ENCODE data around the gene EPHB3.

EPHB3 gene

GRCh38 chr3:184582646-184583577 lies 21.3 kb downstream of the EPHB3 start:
- no peak for DNase-seq

DNA sequence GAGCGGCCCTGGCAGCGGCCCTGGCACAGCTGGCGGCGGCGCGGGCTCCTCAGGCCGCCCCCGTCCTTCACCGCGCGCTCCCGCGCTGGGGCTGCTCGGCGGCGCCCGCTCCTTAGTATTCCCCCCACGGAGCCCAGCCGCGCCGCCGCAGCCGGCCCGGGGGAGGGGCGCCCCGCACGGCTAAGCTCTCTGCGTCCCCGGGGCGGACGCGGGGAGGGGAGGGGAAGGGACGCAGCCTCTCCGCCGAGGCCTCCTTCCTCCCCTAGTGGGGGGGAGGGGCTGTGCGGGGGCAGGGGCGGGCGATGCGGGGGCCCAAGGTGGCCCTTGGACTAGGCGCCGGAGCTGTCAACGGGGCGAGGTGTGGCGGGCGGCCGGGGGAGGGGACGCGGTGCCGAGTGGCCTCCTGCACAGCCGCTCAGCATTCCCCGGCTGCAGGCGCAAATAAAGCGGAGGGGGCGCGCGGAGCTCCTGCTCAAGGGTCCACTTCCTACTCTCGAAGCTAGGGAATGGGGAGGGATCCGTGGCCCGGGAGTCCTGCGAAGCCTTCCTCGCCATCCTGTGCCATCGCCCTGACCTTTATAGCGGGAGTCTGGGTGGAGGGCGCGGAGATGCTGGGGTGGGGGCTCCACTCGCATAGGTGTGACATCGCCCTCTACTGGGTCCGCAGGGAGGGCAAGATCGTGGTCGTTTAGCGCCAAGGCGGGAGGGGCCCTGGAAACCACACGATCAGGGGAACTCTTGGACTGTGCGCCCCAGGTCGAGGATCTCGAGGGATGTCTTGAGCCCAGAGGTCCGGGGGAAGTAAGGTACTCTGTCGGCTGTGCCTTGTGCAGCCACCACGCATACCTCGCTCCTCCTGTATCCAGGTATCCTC lies 22.2 kb downstream of the EPHB3 start:
- no peak for DNase-seq

- DNase-seq = no peak
Observed at GRCh38 chr3:184584464-184584891, 22.9 kb downstream of the EPHB3 start.

DNA sequence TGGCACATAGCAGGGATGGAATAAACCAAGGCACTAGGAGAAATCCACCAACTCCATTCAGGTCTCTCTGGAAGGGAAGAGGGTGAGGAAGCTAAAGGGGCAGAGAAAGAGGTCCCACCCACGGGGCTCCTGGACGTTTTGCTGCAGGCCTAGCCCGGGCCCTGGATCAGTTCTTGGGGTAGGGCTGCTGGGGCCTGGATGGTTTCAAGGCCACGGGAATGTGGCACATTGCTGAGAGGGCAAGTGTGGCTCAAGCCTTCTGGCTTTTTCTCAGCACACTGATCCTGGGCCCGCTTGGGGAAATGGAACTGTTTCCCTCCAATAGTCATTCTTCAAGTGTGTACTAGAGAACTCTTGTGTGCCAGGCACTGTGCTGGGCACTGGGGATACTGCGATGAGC lies 24.0 kb downstream of the EPHB3 start:
- no peak for DNase-seq

DNA sequence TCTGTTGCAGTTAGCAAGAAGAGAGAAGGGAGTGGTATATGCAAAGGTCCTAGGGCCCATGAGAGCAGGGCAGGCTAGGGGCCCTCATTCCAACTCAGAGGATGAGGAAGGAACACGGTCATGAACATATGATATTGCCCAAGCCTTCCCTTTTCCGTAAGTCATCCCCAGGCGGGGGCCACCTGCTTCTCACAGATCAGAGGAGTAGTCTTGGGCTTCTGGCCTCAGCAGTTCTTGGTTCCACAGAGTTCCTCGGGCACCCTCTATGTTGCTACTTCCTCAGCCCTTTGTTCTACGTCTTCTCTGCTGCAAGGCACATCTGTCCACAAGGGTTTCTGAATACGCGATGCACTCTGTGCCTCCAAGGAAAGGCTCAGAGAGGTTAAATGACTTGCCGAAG lies 25.3 kb downstream of the EPHB3 start:
- DNase-seq = no peak

- DNase-seq = no peak
Observed at GRCh38 chr3:184588776-184589175, 27.2 kb downstream of the EPHB3 start.

DNA sequence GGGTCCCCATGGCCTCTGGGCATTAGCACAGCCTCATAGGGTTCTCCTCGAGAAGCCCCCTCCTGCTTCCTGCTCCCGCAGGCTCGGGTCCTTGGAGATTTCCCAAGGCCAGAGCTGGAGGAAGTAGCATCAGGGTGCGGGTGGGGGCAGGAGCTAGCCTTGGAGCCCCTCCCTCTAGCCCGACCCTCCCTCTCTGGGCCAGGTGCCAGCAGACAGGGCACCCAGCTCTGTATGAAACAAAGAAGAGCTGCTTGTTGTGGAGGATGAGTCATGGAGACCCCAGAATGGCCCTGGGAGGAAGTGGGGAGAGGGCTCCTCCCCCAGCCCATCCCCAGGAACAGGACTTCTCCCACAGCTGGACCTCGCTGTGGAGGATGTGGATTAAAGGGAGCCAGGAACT lies 29.2 kb downstream of the EPHB3 start:
- DNase-seq = no peak

GRCh38 chr3:184591789-184592188 lies 30.2 kb downstream of the EPHB3 start:
- no peak for DNase-seq

DNA sequence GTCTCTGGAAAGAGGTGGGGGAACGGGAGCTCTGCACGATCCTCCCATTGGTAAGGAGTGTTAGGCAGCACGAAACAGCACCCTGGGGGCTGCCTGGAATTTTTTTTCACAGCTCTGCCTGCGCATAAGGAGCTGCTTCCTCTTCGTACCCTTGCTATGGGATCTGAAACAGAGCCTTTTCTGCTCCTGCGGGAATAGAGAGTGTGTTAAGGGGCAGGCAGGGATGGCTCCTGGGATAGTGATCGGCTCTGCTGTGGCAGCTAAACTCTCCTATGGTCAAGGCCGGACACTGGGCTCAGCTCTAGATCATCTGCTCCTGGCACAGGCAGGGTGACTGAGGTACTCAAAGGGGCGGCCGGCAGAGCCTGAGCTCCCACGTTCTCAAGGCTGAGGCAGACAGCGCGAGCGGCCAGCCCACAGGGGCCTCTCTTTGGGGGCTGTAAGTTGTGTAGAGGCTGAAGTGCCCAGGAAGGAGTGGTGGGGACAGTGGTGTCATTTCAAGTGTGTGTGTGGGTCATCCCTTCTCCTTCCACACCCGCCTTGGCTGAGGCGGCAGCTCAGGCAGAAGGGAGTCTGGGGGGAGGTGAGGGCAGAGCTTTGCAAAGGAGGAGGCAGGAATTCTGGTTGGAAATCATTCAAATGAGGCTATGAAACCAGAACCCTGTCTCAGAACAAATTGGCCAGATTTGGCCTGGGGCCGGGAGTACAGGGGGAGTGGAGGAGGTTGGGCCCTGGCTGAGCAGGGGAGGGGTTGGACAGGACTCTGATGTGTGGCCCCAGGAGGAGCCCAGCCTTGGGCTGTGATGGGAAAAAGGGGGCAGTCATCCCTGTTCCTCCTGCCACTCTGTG lies 31.0 kb downstream of the EPHB3 start:
- no peak for DNase-seq

DNA sequence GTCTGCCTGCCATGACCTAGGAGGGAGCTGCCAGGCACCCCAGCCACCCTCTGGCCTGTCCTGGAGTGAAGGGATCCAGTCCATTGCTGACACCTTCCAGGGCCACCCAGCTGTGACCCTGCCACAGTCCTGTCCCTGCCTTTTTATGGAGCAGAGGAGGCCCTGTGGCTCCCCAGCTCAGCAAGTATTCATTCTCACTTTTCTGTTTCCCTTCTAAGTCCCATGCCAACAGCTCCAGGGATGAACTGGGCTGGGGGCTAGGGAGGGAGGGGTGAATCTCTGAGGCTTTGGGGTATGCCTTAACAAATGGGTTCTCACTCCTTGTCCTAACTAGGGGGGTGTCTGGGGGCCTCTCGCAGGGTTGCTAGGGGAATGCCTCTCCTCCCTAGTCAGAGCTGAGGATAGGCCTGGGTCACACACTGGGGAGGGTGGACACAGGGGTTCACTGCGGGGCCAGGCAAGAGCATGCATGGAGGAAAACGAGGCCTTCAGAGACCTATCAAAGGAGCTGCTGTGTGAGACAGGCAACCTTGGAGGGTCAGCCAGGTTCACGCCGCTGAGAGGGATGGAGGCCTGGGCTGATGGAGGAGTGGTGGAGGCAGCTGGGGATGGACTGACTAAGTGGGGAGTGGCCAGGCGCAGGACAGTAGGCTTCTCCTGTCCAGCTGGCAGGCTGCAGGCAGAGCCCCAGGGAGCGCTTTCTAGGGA lies 31.8 kb downstream of the EPHB3 start:
- peak; percentile 27 for DNase-seq

DNA sequence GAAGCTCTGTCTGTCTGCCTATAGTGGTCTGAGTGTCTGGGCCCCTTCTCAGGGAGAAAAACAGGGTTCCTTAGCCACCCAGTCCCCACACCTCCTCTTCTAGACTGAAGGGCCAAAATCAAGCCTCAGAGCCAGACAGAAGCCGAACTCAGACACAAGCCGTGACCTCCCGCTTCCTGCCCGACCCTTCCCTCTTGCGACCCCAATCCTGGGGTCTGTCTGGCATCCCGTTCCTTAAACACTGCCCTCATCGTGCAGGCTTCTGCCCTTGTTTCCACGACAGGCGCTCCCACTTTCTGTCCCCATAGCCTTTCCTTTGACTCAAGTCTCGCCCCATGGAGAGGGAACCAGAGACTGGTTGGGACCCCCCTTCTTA lies 32.3 kb downstream of the EPHB3 start:
- DNase-seq = no peak

GRCh38 chr3:184594371-184595001 lies 32.9 kb downstream of the EPHB3 start:
- DNase-seq = no peak

- DNase-seq = no peak
Observed at GRCh38 chr3:184595726-184596125, 34.1 kb downstream of the EPHB3 start.

GRCh38 chr3:184596233-184596632 lies 34.6 kb downstream of the EPHB3 start:
- no peak for DNase-seq

DNA sequence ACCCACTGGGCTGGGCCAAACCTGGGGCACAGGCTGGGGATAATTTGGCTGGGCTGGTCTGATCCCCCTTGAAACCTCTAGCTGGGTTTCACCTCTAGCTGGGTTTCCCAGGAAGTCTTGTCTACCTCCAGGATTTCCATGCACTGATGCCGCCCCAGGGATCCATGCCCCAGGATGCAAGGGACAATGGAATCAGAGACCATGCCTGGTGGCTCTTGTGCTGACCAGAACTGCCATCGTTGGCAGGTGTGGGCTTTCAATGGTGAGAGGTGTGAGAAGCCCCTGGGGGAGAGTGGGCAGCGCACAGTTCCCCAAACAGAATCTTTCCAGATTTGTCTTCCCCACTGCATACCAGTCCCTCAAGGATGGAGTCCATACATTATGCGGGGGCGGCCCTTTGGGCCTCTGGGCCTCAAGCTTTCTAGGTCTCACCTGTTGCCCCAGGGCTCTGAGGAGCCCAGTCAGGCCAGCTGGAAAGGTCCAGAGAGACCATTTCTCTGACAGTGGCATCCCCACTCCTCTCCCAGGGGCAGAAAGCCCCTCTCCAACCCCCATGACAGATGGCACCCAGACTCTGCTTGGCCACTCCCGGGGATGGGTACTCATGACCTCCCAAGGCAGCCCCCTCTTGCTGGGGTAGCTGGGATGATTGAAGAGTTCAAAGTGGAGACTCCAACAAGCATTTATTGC lies 35.4 kb downstream of the EPHB3 start:
- no peak for DNase-seq

DNA sequence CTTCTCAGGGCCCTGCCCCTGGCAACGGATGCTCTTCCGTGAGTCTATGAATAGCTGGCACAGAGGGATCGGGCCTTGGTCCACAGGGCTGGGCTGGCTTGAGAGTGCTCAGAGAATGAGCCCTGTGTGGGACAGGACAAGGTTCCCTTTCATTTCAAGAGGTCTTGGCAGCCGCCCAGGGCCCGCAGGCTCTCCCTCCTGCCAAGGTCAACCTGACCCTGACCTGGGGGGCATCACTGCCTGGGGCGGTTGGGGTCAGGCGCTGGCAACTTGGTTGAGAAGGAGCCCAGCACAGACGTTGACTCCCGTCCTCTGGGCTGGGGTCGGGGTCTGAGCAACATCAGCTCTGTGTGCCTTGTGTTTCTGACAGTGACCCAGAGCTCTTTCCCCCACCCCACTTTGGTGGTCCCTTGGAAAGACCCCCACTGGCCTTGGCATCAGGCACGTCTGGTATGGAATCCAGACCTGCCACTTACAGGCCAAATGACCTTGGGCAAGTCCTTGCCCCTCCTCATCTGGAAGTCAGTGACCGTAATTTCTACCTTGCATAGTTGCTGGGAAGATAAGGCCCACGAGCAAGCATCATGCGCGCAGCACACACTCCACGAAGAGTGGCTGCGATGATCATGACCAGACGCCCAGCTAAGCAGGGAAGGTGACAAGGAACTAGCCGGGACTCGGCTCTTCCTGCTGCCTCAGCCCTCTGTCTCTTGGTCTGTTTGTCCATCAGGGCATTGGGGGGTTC lies 36.4 kb downstream of the EPHB3 start:
- no peak for DNase-seq

GRCh38 chr3:184598574-184598927 lies 37.0 kb downstream of the EPHB3 start:
- DNase-seq = no peak

DNA sequence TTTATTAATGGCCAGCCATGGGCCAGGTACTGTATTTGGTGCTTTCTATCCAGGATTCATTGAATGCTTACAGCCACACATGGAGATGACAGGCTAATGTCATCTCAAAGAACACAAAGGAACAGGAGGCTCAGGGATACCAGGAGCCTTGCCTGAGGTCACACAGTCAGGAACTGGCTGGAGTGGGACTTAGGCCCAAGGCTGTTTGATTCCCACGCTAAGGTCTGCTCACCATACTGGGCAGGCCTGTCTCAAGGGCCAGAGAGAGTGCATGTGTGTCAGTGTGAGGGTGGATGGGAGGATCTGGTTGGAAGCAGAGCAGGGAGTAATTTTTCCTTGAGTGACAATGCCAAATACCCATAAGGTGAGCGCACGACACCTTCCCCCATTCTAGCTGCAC lies 37.6 kb downstream of the EPHB3 start:
- no peak for DNase-seq

DNA sequence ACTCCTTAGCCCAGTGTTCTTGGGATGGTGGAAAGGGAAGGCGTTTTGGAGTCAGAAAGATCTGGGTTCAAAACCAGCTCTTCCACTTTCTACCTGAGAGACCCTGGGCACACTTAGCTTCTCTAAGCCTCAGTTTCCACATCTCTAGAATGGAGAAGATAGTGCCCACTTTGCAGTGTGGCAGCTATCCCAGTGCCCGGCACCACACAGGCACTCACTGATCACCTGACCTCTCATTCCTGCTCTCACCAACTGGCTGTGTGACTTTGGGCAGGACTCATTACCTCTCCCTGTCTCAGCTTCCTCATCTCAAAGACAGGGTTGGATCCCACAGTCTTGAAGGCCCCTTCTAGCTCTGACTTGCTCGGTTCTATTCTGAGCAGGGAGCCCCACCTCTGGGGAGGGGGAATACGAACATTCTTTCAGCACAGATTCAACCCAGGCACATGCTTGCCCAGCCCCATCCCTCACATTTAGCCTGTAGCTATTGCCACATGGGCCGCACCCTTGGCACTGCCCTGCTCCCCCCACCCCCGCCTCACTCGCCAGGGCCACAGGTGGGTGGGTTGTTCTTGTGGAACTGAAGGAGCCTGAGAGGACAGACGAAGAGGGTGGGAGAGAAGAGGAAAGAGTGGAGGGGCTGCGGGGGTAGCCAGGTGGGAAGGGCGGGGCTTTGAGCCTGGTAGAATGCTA lies 39.2 kb downstream of the EPHB3 start:
- DNase-seq = no peak
